ENCODE measurements around the gene DHFR2. TPM values are rescaled to one million over a fixed set of nuclear protein-coding genes. Genes with fewer than 3 reads are reported as not detected.

Gene DHFR2
- total RNA-seq, 2 experiments from 2014 or later: 6.3 to 8.1 TPM

GRCh38 chr3:94066506-94067500, 4.1 kb upstream of the DHFR2 start:
- no peak for TF ChIP-seq CTCF (IDR thresholded peaks at IDR 0.05)
- peaks cover 64% of the 10 kb centered on the region for H3K4me1 Mint-ChIP-seq (ENCODE audit: low read depth)

GRCh38 chr3:94065819-94066480, 3.2 kb upstream of the DHFR2 start:
- peak overlapping the region; percentile 4 for H3K27ac Mint-ChIP-seq
- intact Hi-C loops (cut with micrococcal nuclease): no loop called here
- H3K4me3 Mint-ChIP-seq: no peak overlapping the region
- peaks cover 2% of the 10 kb centered on the region for H3K9me3 Mint-ChIP-seq
- POLR2A ChIA-PET: interaction anchor here (0.7 kb wide), 1 partner anchor 71 kb away, joined by 3 read pairs; no protein-coding TSS in a partner anchor
- H3K27me3 Mint-ChIP-seq: no peaks in the 10 kb centered on the region
- H3K36me3 Mint-ChIP-seq (ENCODE audit: low read depth): peaks cover 27% of the 10 kb centered on the region
- ATAC-seq: no peak
- no peak for DNase-seq
- CTCF ChIA-PET: interaction anchor here (0.9 to 11.1 kb wide), 4 partner anchors 10 to 79 kb away, joined by 3 to 99 read pairs (median 8); no protein-coding TSS in a partner anchor
- TF ChIP-seq CTCF (IDR thresholded peaks at IDR 0.05): no peak
- H3K4me1 Mint-ChIP-seq (ENCODE audit: low read depth): peaks cover 60% of the 10 kb centered on the region

More at GRCh38 chr3:94066506-94067500, 4.1 kb upstream of the DHFR2 start:
- Mint-ChIP-seq H3K4me3 (no peak overlapping the region), H3K9me3 (peaks cover 2% of the 10 kb centered on the region), H3K36me3 (ENCODE audit: low read depth) (peaks cover 30% of the 10 kb centered on the region), H3K27me3 (no peaks in the 10 kb centered on the region), H3K27ac (peak overlapping the region; percentile 13)
- ATAC-seq (no peak), DNase-seq (no peak)
- POLR2A ChIA-PET: interaction anchor here (0.7 kb wide), 1 partner anchor 72 kb away, joined by 3 read pairs; no protein-coding TSS in a partner anchor
- CTCF ChIA-PET: interaction anchor here (0.9 to 11.1 kb wide), 5 partner anchors 11 to 79 kb away, joined by 3 to 99 read pairs (median 3); no protein-coding TSS in a partner anchor
- intact Hi-C loops (cut with micrococcal nuclease): no loop called here

GRCh38 chr3:94065122-94065521, 2.4 kb upstream of the DHFR2 start:
- Mint-ChIP-seq H3K9me3 (peaks cover 2% of the 10 kb centered on the region), H3K36me3 (ENCODE audit: low read depth) (peaks cover 34% of the 10 kb centered on the region), H3K4me1 (ENCODE audit: low read depth) (peaks cover 58% of the 10 kb centered on the region), H3K4me3 (peak overlapping the region; percentile 1), H3K27me3 (no peaks in the 10 kb centered on the region), H3K27ac (no peak overlapping the region)
- DNase-seq: no peak
- POLR2A ChIA-PET: no interaction called here
- CTCF ChIA-PET: interaction anchor here (3.9 to 11.1 kb wide), 2 partner anchors 29 to 64 kb away, joined by 14 to 99 read pairs; no protein-coding TSS in a partner anchor
- TF ChIP-seq CTCF (IDR thresholded peaks at IDR 0.05): no peak
- no peak for ATAC-seq
- intact Hi-C loops (cut with micrococcal nuclease): no loop called here

- Mint-ChIP-seq H3K4me3 (peak overlapping the region; percentile 96), H3K27ac (peak overlapping the region; percentile 99), H3K4me1 (ENCODE audit: low read depth) (peaks cover 56% of the 10 kb centered on the region), H3K27me3 (no peaks in the 10 kb centered on the region), H3K9me3 (peaks cover 2% of the 10 kb centered on the region), H3K36me3 (ENCODE audit: low read depth) (peaks cover 36% of the 10 kb centered on the region)
- TF ChIP-seq CTCF (IDR thresholded peaks at IDR 0.05): no peak
- no peak for DNase-seq
- CTCF ChIA-PET: interaction anchor here (3.9 to 11.1 kb wide), 2 partner anchors 28 to 63 kb away, joined by 14 to 99 read pairs; no protein-coding TSS in a partner anchor
- POLR2A ChIA-PET: no interaction called here
- intact Hi-C loops (cut with micrococcal nuclease): no loop called here
- ATAC-seq: no peak
Measured at GRCh38 chr3:94064243-94064860, 1.6 kb upstream of the DHFR2 start.

Measured in activated CD8-positive, alpha-beta T cell treated with anti-CD3 and anti-CD28 coated beads for 36 hours (primary cell).